Stimulated activated CD8-positive, alpha-beta memory T cell treated with anti-CD3 and anti-CD28 coated beads, Interleukin-7, amount 100 ng/mL, for 4 hours (primary cell): Measurements from ENCODE around the gene FAR1.
A peak's percentile ranks its signal among the peaks of the same experiment; 100 is the strongest.
"Not testable (repeated sequence)": the region's sequence is repeated elsewhere in the genome, so short reads cannot be mapped to it uniquely, and the experiment has no call there.

Experiments
- DNase-seq, 2 donors: peaks; one replicate each; pipeline ENCODE4 v3.0.0-alpha.2; 2020; ENCODE audit warnings: low read depth in 2 of 2

The FAR1 gene

DNA sequence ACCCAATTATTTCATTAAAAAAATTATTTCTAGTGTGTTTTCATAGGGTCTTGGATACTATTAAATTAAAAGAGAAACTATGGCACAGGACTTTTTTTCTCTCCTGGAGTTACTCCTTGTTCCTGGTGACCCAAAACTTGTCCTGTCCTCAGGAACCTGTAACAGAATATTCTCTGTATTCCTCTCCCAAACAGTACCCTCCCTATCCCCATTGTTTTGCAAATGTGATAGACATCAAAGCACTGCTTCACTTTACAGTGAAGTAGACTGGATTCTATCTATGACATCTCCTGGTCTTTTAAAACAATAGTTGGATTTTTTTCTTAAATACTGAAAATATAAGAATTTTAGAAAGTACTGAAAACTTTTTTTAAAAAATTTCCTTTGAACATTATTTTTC is 37.2 kb downstream of the FAR1 start:
- no peak for DNase-seq

DNA sequence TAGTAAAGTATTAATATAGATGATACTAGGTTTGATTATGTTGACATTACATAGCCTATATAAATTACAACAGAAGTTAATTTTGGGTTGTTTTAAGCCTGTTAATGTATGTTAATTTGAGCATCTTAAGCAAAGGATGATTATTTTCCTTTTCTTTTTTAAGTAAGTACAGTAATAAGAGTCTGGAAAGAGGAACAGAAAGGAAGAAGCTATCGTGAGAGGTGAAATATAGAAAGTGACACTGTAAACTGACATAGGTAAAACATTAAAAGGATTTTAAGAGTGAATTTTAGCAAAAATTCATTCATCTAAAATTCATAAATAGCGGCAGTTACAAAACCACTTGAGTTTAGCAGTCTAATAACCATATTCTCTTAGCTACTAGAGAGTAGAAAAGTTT is 45.5 kb downstream of the FAR1 start:
- no peak for DNase-seq

DNA sequence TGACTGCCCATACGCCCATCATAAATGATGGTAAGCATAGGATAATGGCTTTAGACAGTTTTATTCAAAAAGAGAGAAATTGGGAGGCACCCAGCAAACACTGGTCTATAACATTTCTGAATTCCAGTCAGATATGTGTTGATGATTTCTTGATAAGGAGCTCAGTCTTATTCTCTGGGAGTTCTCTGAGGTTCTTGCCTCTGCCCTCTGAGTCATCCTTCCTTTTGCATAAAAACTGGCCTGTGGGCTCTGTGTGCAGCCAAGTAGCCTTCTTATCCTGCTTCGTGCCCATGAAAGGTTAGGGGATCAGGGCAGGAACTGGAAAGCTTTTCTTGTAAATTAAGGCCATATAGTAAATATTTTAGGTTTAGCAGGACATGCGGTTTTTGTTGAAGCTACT is 48.9 kb downstream of the FAR1 start:
- DNase-seq: no peak

DNA sequence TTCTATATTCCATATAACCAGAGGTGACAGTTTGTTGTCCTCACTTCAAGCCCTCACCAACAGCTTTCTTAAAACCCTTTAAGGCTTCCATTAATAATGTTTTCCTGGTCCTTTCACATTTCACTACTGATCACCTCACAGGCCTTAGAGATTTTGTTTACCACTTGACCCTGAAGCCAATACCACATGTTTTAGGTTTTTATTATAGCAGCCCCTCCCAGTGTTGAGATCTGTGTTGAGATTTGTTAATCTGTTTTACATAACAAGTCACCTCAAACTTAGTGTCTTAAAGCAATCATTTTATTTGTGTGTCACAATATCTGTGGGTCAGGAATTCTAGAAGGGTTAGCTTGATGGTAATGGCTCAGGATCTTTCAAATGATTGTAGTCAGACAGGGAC is 49.9 kb downstream of the FAR1 start:
- no peak for DNase-seq

DNA sequence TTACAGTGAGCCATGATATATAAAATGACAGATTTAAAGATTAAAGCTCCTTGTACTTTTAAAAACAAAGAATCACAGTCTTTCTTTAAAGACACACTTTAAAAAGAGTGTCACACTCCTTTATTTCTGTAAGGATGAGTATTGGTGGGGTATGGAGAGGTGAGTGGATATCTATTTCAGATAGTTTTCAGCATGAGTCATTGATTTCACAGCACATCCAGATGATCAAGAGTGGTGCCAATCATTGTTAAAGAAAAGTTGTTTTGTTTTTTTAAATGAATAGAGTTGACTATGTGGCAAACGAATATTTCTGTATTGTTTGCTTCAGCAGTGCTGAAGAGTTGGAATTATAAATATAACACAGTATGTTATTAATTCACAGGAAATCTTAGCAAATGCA is 52.5 kb downstream of the FAR1 start:
- DNase-seq: no peak

DNA sequence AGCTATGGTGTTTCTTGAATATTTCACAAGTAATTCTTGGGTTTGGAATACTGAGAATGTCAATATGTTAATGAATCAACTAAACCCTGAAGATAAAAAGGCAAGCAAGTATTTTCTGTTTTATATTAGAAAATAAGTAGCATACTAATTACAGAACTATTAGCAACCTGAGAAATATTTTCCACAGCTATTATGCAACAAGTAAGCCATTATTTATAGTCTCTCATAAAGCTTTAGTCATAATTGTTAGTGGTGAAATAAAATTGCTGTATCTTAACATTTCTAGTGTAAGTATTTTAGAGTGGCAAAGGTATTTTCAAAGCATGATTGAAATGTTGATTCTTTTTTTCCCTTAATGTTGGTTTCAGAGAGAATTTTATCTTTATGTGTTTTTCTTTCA is 53.3 kb downstream of the FAR1 start:
- DNase-seq: no peak

DNA sequence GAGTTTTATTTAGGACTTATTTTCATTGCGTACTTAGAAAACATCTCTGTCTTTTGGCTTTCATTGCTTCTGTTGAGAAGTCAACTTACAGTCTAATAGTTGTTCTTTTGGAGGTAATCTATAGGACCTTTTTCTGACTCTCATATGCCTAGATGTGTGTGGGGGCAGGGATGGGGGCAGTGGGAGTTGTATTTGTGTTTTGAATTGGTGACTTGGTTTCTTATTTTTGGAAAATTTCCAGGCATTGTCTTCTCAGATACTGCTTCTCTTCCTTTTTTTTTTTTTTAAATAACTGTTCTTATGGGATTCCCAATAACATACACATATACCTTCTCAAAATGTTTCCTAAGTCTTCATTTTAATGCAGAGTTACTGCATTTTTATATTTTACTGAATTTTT is 58.0 kb downstream of the FAR1 start:
- no peak for DNase-seq

DNA sequence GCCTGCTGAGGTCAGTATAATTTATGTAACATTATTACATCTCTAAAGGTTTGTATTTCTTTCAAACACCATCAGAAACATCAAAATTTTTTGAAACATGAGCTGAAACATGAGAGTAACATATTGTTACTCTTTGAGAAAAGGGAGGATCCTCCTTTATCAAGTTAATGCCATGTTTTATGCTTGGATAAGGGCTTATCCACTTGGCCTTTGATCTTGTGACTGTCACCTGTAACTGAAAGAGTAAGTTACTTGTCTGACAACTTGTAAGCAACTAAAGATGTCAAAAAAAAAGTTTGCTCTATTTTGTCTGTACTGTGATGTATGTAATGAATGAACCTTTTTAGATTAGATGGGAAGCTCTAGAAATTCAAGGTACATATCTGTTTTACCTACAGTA is 59.6 kb downstream of the FAR1 start:
- DNase-seq: no peak

DNA sequence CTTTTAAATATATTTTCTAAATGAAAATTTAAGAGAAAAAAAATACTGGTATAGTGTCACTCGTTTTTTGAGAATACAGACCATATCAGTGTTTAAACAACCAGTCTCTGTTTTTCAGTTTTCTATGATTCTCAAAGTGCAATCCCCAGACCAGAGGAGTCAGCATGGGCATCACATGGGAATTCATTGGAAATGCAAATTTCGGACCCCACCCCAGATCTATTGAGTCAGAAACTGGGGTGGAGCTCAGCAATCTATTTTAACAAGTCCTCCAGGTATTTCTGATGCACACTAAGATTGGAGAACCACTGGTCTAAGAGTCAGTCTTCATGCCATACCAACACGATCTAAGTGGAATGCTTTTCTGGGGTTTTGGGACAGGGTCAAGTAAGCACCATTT is 66.1 kb downstream of the FAR1 start:
- DNase-seq: no peak

DNA sequence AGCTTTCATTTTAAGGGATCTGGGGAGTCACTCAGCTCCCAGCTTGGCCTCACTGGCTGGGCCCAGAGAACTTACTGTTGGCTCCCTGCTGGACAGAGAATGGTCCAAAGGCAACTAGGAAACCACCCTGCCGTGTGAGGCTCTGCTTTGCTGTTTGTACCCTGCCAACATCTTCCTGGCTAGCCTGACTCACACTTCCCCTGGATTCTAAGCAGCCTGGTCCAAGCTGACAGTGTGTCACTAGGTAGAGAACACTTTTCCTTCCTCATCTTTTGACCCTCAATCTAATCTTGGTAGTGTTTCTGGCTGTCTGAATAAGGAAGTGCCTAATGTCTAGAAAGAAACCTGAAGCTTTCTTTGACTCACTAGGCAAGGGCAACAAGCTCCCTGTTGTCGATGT is 76.7 kb downstream of the FAR1 start:
- no peak for DNase-seq

DNA sequence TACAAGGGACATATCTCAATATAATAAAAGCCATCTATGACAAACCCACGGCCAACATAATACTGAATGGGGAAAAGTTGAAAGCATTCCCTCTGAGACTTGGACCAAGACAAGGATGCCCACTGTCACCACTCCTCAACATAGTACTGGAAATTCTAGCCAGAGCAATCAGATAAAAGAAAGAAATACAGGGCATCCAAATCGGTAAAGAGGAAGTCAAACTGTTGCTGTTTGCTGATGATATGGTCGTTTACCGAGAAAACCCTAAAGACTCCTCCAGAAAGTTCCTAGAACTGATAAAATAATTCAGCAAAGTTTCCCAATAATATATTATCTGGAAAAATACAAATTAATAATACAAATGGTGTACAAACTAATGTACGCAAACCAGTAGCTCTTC is 84.8 kb downstream of the FAR1 start:
- DNase-seq: not testable (repeated sequence)

DNA sequence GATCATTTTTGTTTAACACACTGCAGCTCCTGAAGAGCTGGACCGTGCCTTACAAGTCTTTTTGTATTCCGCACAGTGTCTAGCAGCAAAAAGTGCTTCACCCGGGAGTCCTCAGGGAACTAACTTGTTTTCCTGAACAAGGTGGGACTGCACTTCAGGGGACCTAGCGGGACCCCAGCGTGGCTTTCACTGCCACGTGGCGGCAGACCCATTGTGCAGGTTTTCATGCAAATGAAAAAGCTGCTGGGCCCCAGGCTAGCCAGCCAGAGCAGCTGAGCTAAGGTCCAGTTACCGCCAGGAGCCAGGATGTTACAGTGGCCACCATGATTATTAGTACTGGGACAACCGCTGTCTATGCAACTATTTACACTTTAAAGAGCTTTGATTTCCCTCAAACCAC is 90.6 kb downstream of the FAR1 start:
- no peak for DNase-seq

DNA sequence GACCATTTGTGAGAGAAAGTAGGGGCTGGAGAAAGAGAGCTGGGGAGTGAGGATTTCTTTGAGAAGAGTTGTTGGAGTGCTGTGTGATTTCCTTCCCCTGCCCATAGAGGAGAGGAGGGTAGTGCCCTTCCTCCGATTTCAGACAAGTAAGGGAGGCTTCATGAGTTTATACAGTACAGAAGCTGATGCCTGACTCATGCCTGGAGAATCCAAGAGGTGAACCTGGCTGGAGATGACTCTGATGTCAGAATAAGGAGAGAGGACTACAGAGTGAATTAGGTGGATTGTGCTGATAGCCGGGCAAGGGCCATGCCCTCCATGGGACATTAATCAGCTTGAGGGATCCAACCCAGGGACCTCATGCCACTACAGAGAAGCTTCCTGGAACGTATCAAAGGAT is 91.6 kb downstream of the FAR1 start:
- DNase-seq: no peak

DNA sequence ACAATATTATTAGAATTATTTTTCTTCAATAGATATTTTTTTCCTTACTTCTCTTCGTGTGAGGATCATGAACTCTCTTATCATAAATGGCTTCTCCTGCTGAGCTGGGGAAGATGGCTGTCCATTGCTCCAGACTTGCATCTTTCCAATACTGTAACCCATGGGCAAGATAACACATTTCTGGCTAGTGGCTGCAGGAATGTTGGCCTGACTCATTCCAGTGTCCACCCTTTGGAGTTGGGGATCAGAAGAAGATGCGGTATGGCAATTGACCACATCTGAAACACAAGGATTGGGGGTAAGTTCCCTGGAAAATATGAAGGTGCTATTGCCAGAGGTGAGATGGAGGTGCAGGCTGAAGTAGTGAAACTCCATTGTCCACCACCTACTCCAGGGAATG is 92.8 kb downstream of the FAR1 start:
- DNase-seq: no peak

DNA sequence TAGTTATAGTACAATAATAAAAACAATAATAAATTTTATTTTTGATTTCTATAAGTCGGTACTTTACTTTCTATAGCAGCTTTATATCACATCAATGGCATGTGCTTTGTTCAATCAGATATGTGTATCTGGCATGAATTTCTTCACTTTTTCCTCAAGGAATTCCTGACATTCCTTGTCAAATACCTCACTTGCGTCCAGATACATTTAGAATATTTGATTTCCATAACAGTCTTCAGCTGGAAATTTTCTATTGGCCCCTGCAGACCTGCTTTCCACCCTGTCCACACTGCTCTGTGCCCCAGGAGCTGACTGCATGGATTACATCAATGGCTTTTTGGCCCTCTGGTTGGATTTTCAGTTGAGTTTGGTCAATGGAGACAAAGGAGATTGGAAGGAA is 93.2 kb downstream of the FAR1 start:
- DNase-seq: no peak

DNA sequence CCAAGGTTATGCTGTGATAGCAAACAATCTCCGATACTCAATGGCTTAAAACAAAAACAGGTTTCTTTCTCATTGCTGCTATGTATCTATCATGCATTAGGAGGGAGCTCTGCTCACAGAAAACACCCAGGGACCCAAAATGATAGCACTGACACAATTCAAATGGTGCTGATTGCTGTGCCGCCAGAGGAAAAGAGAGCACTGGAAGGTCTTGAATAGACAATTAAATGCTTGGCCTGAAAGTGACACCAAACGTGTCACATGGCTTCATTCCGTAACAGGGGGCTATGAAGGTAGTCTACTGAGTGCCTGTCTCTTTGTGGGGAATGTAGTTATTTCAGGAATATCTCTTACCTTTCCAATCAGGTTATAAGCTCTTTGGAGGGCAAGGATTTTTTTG is 94.2 kb downstream of the FAR1 start:
- no peak for DNase-seq

DNA sequence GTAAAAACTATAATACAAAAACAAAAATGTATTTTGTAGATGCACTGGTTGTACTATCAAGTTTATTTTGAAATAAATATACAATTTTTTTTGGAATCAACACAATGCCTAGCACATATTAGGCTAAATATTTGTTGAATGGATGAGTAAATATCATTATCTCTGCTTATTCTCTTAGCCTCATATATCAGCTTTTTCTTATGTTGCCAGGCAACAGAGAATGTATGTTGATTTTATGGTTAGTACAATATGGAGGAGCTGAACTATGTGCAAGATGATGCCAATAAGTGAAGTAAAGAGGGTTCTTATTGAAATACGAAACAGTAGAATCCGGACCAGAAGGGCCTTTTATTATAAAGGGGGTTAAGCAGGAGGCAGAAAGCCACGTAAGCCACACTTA is 94.9 kb downstream of the FAR1 start:
- DNase-seq: no peak

DNA sequence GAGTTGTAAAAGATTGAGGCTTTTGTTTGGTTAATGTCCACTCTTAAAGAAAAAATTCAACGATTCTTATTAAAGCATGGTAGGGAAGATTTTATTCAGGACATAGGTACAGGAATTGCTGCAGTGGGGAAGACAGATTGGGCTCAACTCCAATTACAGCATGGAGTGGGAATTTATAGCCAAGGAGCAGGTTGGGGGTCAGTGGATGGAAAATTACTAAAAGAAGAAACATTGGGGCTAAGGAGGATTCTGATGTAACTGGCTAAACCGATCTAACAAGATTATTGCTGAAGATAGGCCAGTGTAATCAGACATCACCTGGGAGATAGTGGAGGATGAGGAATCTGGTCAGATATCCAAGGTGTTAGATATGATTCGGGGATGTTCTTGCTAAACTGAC is 97.4 kb downstream of the FAR1 start:
- no peak for DNase-seq

DNA sequence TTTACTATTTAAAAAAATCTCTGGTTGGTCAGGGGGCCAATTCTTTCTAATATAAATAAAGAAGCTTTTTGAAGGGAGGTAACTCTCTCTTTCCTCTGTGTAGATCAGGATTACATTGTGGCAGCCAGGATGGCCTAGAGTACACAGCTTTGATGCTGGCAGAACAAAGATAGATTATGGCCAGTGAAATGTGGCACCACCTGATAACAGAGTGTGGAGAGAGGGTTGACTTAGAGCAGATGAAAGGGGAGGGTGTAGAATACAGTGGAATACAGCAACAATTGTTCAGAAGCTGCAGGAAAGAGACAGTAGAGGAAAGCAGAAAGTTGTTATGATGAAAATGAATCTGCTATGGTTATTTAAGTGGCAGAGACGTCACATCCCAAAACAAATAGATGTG is 99.0 kb downstream of the FAR1 start:
- DNase-seq: no peak

DNA sequence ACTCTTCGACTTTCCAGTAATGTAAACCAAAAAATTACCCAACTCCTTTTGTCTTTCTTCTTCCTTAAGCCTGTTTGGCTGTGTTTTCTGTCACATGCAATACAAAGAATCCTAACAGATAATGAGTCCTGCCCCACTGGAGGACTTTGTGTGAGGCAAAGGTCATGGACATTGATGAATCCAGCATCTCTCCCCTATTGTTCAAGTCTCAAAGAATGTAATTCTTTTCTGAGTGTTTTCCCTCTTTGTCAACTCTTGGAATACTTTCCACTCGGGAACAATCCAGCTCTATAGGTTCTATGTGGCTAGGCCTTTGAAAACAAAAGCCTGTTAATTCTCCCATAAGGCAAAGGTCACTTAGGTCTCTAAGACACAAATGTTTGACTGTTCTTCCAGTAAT is 100.7 kb downstream of the FAR1 start:
- DNase-seq: no peak

DNA sequence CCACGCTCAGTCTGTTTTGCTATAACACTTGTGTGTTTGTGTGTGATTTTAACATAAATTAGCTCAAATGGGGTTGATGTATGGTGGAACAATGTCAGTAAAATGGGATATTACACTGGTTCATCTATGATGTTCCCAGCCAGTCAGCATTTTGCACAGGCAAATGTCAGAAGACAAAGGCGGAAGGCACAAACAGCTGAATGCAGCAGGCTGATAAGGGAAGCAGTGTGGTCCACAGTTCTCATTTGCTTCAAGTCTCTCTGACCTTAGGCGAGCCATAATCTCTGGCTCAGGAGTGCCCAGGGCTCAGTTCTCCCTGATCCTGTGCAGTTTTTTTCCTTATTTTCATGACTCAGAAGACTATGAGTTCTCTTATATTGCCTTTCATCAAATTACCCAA is 102.7 kb downstream of the FAR1 start:
- DNase-seq: no peak

DNA sequence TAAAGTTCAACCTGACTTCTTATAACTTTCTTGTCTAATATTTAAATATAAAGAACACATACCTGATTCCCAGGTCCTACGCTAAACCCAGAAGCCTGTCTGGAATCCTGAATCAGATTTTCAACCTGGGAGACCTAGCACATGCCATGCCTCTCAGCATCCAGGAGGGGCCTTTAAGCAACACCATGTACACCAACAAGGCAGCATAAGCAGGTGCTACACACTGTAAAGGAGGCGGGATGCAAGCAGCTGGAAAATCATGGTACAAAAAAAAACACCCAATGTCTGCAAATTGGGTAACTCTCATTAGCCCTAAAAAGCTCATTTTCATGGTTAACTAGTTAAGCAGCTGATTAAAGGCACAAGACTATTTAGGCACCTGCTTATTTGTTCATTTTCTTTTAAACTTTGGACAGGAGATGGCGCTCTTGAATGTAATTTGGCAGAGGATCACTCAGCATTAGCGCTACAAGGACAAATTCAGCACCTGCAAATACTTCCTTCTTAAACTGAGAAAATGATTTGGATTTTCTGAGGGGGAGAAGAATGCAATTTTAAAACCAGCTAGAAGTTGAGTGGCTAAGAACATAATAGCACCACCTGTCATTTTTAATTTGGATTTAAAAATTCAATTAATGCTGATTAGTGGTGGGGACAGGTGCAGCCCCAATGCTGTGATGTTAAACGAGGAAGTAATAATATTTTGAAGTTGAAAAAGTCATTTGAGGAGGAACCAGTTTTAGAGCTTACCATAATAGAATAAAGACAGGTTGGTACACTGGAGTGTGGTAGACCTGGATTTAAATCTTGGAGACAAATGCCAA is 104.0 kb downstream of the FAR1 start:
- DNase-seq: no peak

DNA sequence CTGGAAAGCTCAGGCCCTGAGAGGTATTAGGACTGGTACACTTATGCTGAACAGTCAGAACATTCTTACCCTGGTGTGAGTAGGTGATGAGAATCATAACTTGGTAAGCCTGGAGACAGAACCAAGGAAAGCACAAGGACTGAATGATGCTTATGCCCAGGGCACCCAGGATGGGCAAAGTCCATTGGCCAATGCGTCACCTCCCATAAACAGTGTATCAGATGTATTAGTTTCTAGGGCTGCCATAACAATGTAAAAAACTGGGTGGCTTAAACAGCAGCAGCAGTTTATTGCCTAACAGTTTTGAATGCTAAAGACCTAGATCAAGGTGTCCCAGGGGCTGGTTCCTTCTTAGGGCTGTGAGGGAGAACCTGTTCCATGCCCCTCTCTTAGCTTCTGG is 107.0 kb downstream of the FAR1 start:
- DNase-seq: no peak

DNA sequence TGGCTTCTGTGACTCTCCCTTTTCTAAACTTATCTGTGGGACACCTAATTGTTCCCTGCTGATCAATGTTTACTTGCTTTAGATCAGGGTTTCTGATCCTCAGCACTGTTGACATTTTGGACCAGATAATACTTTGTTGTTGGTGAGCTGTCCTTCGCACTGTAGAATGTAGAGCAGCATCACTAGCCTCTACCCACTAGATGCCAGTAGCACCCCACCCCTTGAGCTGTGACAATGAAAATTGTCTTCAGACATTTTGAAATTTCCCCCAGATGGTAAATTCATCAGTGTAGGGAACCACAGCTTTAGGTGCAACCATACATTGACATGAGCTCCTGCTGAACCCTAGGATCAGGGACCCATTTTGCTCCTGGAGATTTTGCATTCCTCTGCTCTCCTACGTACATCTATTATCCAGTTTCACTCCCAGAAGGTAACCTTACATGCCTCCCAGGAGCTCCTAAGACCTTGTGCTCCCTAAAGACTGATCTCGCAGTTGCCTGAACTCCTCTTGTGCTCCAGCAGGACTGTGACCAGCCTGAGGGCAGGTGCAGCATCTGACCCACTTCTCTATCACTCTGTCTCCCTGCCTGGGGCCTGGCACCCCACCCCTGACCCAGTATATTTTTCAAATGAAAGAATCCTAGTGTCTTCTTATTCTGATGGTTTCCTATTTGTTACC is 107.8 kb downstream of the FAR1 start:
- peak in 1 of 2 donors; percentile 14 for DNase-seq
